Osteocyte (in vitro differentiated cells): Measurements from ENCODE around the gene FLNC. TPM values are rescaled to one million over a fixed set of nuclear protein-coding genes. Genes with fewer than 3 reads are reported as not detected.

Experiments used
- DNase-seq: peaks from one replicate; pipeline ENCODE4 v3.0.0; 2021; ENCODE audit warnings: mixed read lengths; ENCODE audit not compliant: unreplicated experiment; ENCODE audit errors: extremely low spot score
- H3K27ac Mint-ChIP-seq: one replicate; pipeline ENCODE4 v1.8.0; 2021; ENCODE audit warnings: mild to moderate bottlenecking, mixed read lengths; ENCODE audit not compliant: unreplicated experiment
- H3K27me3 Mint-ChIP-seq: one replicate; pipeline ENCODE4 v1.8.0; 2021; ENCODE audit warnings: mixed read lengths; ENCODE audit not compliant: unreplicated experiment
- H3K36me3 Mint-ChIP-seq: one replicate; pipeline ENCODE4 v1.8.0; 2021; ENCODE audit warnings: mixed read lengths; ENCODE audit not compliant: unreplicated experiment
- H3K4me1 Mint-ChIP-seq: one replicate; pipeline ENCODE4 v1.8.0; 2021; ENCODE audit warnings: mixed read lengths; ENCODE audit not compliant: unreplicated experiment
- H3K4me3 Mint-ChIP-seq: one replicate; pipeline ENCODE4 v1.8.0; 2021; ENCODE audit warnings: mild to moderate bottlenecking, moderate library complexity, mixed read lengths; ENCODE audit not compliant: unreplicated experiment
- H3K9me3 Mint-ChIP-seq: one replicate; pipeline ENCODE4 v1.8.0; 2021; ENCODE audit warnings: mixed read lengths; ENCODE audit not compliant: unreplicated experiment
- CTCF ChIP-seq: fragments of 200-600 bp; sonication (generic); IDR thresholded peaks from 2 replicates; pipeline ENCODE4 v1.5.0; 2021; ENCODE audit warnings: antibody characterized with exemption, mild to moderate bottlenecking, moderate library complexity
- total RNA-seq: library from RNA; stranded (reverse); gene quantifications from 2 replicates; pipeline ENCODE4 v1.2.1, GENCODE V29; 2021

FLNC gene
- total RNA-seq, 1 donor from 2014 or later, result 26.9 TPM

GRCh38 chr7:128815289-128815942 is 14.8 kb upstream of the FLNC start:
- Mint-ChIP-seq H3K27me3 (peaks cover 14% of the 10 kb centered on the region), H3K36me3 (no peaks in the 10 kb centered on the region), H3K4me1 (no peaks in the 10 kb centered on the region), H3K9me3 (no peaks in the 10 kb centered on the region), H3K4me3 (no peak overlapping the region), H3K27ac (no peak overlapping the region)
- DNase-seq, result no peak
- TF ChIP-seq CTCF, result no peak

GRCh38 chr7:128818694-128819093 is 11.5 kb upstream of the FLNC start:
- Mint-ChIP-seq H3K9me3 (no peaks in the 10 kb centered on the region), H3K4me3 (no peak overlapping the region), H3K4me1 (no peaks in the 10 kb centered on the region), H3K36me3 (no peaks in the 10 kb centered on the region), H3K27me3 (peaks cover 14% of the 10 kb centered on the region), H3K27ac (no peak overlapping the region)
- DNase-seq, result no peak
- TF ChIP-seq CTCF, result no peak

- no peak for TF ChIP-seq CTCF
- H3K4me3 Mint-ChIP-seq, result no peak overlapping the region
- peaks cover 7% of the 10 kb centered on the region for H3K27me3 Mint-ChIP-seq
- peaks cover 2% of the 10 kb centered on the region for H3K4me1 Mint-ChIP-seq
- H3K27ac Mint-ChIP-seq, result no peak overlapping the region
- DNase-seq, result no peak
- no peaks in the 10 kb centered on the region for H3K9me3 Mint-ChIP-seq
- no peaks in the 10 kb centered on the region for H3K36me3 Mint-ChIP-seq
Observed at GRCh38 chr7:128821724-128822123, 8.5 kb upstream of the FLNC start.

GRCh38 chr7:128826512-128826911 is 3.7 kb upstream of the FLNC start:
- no peaks in the 10 kb centered on the region for H3K27me3 Mint-ChIP-seq
- H3K36me3 Mint-ChIP-seq, result no peaks in the 10 kb centered on the region
- H3K9me3 Mint-ChIP-seq, result no peaks in the 10 kb centered on the region
- TF ChIP-seq CTCF, result no peak
- H3K4me3 Mint-ChIP-seq, result no peak overlapping the region
- peaks cover 35% of the 10 kb centered on the region for H3K4me1 Mint-ChIP-seq
- DNase-seq, result no peak
- H3K27ac Mint-ChIP-seq, result peak overlapping the region; percentile 40

GRCh38 chr7:128826916-128827247 is 3.3 kb upstream of the FLNC start:
- DNase-seq, result no peak
- Mint-ChIP-seq H3K27me3 (no peaks in the 10 kb centered on the region), H3K4me1 (peaks cover 38% of the 10 kb centered on the region), H3K9me3 (no peaks in the 10 kb centered on the region), H3K4me3 (no peak overlapping the region), H3K36me3 (no peaks in the 10 kb centered on the region), H3K27ac (peak overlapping the region; percentile 40)
- TF ChIP-seq CTCF, result no peak
